ENCODE results near the gene MAML3.

Gene MAML3

GRCh38 chr4:139674875-139675550, 479.0 kb downstream of the MAML3 start:
- DNase-seq (ENCODE audit: extremely low read depth in 1 of 2, low read depth in 1 of 2) = no peak

- no peak for DNase-seq (ENCODE audit: extremely low read depth in 1 of 2, low read depth in 1 of 2)
Measured at GRCh38 chr4:139672732-139673131, 481.3 kb downstream of the MAML3 start.

- DNase-seq (ENCODE audit: extremely low read depth in 1 of 2, low read depth in 1 of 2) = no peak
Measured at GRCh38 chr4:139672215-139672614, 481.8 kb downstream of the MAML3 start.

- DNase-seq (ENCODE audit: extremely low read depth in 1 of 2, low read depth in 1 of 2) = no peak
Measured at GRCh38 chr4:139670775-139671174, 483.2 kb downstream of the MAML3 start.

GRCh38 chr4:139669890-139670289, 484.1 kb downstream of the MAML3 start:
- no peak for DNase-seq (ENCODE audit: extremely low read depth in 1 of 2, low read depth in 1 of 2)

- no peak for DNase-seq (ENCODE audit: extremely low read depth in 1 of 2, low read depth in 1 of 2)
Measured at GRCh38 chr4:139669335-139669734, 484.6 kb downstream of the MAML3 start.

GRCh38 chr4:139668658-139669201, 485.3 kb downstream of the MAML3 start:
- no peak for DNase-seq (ENCODE audit: extremely low read depth in 1 of 2, low read depth in 1 of 2)

- no peak for DNase-seq (ENCODE audit: extremely low read depth in 1 of 2, low read depth in 1 of 2)
Measured at GRCh38 chr4:139668036-139668435, 485.9 kb downstream of the MAML3 start.
